Hippocampal formation (tissue), 2 donors: ENCODE results near the gene WDR11.
A peak's percentile ranks its signal among the peaks of the same experiment; 100 is the strongest.
"Not testable (repeated sequence)": the region's sequence is repeated elsewhere in the genome, so short reads cannot be mapped to it uniquely, and the experiment has no call there.

Source experiments
- DNase-seq, 2 donors: peaks; one replicate each; lab custom pipeline; 2025; lab: John Stamatoyannopoulos, UW

The WDR11 gene

GRCh38 chr10:120861178-120861855 lies 10.2 kb downstream of the WDR11 start:
- DNase-seq = no peak

GRCh38 chr10:120873741-120874140 lies 22.6 kb downstream of the WDR11 start:
- DNase-seq = no peak

GRCh38 chr10:120883071-120883470 lies 31.9 kb downstream of the WDR11 start:
- no peak for DNase-seq

DNA sequence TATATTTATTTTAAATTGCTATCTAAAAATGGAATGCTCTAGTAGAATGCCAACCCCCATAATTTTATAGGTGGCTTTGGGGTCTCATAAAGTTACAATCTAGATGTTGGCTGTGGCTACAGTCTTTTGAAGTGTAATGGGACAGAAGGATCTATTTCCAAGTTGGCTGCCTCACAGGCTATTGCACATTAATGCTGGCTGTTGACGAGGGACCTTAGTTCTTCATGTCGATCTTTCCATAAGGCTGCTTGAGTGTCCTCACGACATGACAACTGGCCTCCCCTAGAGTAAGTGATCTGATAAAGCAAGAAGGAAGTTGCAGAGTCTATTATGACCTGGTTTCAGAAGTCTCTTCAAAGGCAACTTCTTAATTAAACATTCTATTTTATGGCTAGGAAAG lies 36.3 kb downstream of the WDR11 start:
- DNase-seq = no peak

GRCh38 chr10:120891365-120891764 lies 40.2 kb downstream of the WDR11 start:
- no peak for DNase-seq

DNA sequence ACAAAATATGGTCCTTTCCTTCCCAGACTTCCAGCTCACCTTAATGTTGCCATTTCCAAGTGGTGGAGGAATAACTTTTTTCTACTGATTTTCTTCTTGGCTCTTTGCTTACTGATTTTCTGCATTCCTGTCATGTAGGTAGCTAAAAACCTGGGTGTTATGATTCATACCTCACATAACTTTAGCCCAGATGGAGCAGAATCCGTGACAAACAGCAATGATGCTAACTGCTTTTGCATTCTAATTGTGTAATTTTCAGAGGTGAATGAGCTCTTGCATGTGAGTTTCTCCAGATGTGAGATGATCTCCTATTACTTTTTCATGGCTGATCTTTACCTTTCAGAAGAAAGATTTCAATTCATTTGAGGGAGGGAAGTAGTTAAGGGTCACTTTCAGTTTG lies 43.4 kb downstream of the WDR11 start:
- DNase-seq = no peak

DNA sequence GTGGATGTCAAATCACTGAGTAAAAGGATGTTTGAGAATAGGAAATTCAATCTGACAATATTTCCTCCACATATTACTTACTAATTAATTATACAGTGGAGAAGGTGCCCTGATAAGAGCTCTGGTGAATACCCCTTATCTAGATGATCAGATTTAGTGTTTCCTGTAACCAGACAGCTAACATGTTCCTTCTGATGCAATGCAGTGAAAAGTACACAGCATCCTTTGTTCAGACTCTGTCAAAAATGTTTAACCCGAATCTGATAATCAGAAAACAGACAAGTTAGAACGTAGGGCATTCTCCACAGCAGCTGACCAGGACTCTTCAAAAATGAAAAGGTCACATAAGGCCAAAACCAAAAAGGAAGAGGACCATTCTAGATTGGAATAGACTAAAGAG lies 46.2 kb downstream of the WDR11 start:
- no peak for DNase-seq

DNA sequence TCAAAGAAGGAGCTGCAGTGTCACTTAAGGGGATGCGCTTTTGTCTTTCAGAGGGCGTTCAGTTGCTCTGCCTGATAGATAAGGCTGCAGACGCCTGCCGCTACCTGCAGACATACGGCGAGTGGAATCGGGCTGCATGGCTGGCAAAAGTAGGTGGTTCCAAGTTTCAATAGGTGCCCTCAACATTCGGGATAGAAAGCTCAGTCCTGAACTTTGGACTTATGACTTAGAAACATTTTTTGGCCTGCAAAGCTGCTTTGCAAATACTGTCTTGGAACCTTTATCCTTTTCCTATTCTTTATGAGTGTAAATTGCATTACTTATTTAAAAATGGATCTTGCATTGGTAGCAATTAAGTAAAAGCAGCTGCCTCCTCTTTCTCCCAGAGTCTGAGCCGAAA lies 54.1 kb downstream of the WDR11 start:
- no peak for DNase-seq

- DNase-seq = no peak
Observed at GRCh38 chr10:120917521-120918250, 66.5 kb downstream of the WDR11 start.

DNA sequence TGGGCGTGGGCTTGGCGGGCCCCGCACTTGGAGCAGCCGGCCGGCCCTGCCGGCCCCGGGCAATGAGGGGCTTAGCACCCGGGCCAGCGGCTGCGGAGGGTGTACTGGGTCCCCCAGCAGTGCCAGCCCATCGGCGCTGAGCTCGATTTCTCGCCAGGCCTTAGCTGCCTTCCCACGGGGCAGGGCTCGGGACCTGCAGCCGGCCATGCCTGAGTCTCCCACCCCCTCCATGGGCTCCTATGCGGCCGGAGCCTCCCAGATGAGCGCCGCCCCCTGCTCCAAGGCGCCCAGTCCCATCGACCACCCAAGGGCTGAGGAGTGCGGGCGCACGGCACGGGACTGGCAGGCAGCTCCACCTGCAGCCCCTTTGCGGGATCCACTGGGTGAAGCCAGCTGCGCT lies 72.7 kb downstream of the WDR11 start:
- DNase-seq = not testable (repeated sequence)

GRCh38 chr10:120926611-120927010 lies 75.4 kb downstream of the WDR11 start:
- no peak for DNase-seq

GRCh38 chr10:120927352-120927751 lies 76.2 kb downstream of the WDR11 start:
- DNase-seq = no peak

GRCh38 chr10:120929166-120929565 lies 78.0 kb downstream of the WDR11 start:
- DNase-seq = no peak

GRCh38 chr10:120931423-120931822 lies 80.3 kb downstream of the WDR11 start:
- no peak for DNase-seq

GRCh38 chr10:120931999-120932398 lies 80.8 kb downstream of the WDR11 start:
- DNase-seq = no peak

GRCh38 chr10:120938822-120939221 lies 87.7 kb downstream of the WDR11 start:
- DNase-seq = no peak

GRCh38 chr10:120940299-120940900 lies 89.2 kb downstream of the WDR11 start:
- no peak for DNase-seq

- no peak for DNase-seq
Observed at GRCh38 chr10:120941501-120941900, 90.3 kb downstream of the WDR11 start.

DNA sequence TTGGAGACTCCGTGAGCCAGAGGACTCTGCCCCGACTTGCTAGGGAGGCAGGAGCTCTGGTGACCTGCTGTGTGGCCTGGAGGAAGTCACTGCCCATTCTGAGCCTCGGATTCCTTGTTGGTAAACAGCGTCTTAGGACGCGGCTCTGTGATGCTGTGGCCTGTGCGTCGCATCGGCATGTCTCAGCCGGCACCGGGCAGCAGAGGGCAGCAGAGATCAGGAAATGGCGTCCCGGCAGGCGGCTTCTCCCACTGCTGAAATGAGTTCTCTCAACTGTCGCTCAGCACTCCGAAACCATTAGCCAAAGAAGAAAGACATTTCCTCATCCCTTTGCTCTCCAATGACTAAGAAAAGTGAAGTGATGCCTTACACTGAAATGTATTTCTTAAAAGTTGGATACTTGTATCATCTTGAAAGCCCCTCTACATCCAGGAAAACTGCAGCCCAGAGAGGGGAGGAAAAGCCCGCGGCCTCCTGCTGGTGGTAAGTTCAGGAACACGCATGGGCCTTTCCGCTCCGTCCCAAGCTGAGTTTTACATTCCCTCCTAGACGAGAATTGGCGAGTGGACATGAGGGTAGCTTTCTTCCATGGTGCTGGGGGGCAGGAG lies 91.7 kb downstream of the WDR11 start:
- peak; percentile 83 for DNase-seq

GRCh38 chr10:120943542-120943941 lies 92.4 kb downstream of the WDR11 start:
- no peak for DNase-seq

DNA sequence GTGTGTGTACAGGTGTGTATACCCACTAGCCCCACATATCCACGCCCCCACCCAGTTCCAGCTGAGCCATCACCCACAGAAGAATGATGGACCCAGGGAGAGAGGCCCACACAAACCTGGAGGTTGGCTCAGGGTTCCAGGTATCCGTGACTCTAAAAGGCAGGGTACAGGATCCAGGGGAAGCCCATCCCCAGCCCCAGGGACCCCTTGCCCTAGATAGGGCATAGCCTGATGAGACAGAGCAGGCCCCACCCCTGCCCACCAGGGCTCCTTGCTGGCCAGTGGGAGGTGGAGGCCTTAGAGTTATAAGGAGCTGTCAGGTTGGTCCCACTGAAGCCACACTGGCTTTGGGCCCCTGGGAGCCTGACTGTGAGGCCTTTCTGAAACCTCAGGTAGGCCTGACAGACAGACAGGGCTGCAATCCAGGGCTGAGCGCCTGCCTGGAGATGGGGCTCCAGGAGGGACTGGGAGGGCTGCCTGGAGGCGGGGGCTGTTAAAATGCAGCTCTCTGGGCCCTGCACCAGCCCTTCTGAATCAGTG lies 93.5 kb downstream of the WDR11 start:
- no peak for DNase-seq

GRCh38 chr10:120945182-120945581 lies 94.0 kb downstream of the WDR11 start:
- no peak for DNase-seq
